ENCODE results near the gene NOVA2. TPM values are rescaled to one million over a fixed set of nuclear protein-coding genes. Genes with fewer than 3 reads are reported as not detected.
A peak's percentile ranks its signal among the peaks of the same experiment; 100 is the strongest.

NOVA2 gene
- total and polyA plus RNA-seq, 9 of the 15 experiments (the other 6 are each of a cell fraction or from before 2014, with no cell fraction given): not detected

GRCh38 chr19:45934551-45935230 is 39.0 kb downstream of the NOVA2 start:
- FAIRE-seq: no peak
- H3K4me2 ChIP-seq (ENCODE audit: insufficient read depth, low read length): no peak overlapping the region
- H3K9me1 ChIP-seq (ENCODE audit: control insufficient read depth, insufficient read depth, low read length): no peaks in the 10 kb centered on the region
- no peak overlapping the region for H3K4me3 ChIP-seq
- H3K36me3 ChIP-seq (ENCODE audit: control insufficient read depth, insufficient read depth, low read length): no peaks in the 10 kb centered on the region
- CTCF ChIA-PET (ENCODE audit: low intra/inter-chr PET ratio): no interaction called here
- intact Hi-C loops (cut with micrococcal nuclease) (no loop called here), in situ Hi-C loops (cut with MboI) (no loop called here)
- TF ChIP-seq, protein P1, sequence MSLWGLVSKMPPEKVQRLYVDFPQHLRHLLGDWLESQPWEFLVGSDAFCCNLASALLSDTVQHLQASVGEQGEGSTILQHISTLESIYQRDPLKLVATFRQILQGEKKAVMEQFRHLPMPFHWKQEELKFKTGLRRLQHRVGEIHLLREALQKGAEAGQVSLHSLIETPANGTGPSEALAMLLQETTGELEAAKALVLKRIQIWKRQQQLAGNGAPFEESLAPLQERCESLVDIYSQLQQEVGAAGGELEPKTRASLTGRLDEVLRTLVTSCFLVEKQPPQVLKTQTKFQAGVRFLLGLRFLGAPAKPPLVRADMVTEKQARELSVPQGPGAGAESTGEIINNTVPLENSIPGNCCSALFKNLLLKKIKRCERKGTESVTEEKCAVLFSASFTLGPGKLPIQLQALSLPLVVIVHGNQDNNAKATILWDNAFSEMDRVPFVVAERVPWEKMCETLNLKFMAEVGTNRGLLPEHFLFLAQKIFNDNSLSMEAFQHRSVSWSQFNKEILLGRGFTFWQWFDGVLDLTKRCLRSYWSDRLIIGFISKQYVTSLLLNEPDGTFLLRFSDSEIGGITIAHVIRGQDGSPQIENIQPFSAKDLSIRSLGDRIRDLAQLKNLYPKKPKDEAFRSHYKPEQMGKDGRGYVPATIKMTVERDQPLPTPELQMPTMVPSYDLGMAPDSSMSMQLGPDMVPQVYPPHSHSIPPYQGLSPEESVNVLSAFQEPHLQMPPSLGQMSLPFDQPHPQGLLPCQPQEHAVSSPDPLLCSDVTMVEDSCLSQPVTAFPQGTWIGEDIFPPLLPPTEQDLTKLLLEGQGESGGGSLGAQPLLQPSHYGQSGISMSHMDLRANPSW (CRISPR knock-in tag; IDR thresholded peaks at IDR 0.05): no peak
- TF ChIP-seq VEZF1 (CRISPR knock-in tag; IDR thresholded peaks at IDR 0.05) (peak; percentile 41), SP1 (CRISPR knock-in tag; IDR thresholded peaks at IDR 0.05) (peak; percentile 62; the same call in 1 of the 2 replicates), ZFP91 (CRISPR knock-in tag; IDR thresholded peaks at IDR 0.05) (peak; percentile 90)
- H3K9me3 ChIP-seq (replicated peaks; ENCODE audit: control insufficient read depth, insufficient read depth, low read depth, low read length): no peaks in the 10 kb centered on the region
- ATAC-seq: peak; percentile 78
- peaks cover 16 to 49% of the 10 kb centered on the region in 2 experiments; a peak in 4 of 5 replicates for H3K27me3 ChIP-seq (ENCODE audit: control insufficient read depth in 2 of 2, insufficient read depth in 2 of 2, low read length in 2 of 2)
- no peak overlapping the region for H2AFZ ChIP-seq (ENCODE audit: low read depth, low read length)
- H3K4me1 ChIP-seq (replicated peaks in 1 of 2; ENCODE audit: control insufficient read depth in 2 of 2, insufficient read depth in 2 of 2, low read length in 2 of 2): peaks cover 0 to 11% of the 10 kb centered on the region in 2 experiments; a peak in 3 of 5 replicates
- H4K20me1 ChIP-seq (replicated peaks; ENCODE audit: control insufficient read depth, insufficient read depth, low read length): no peaks in the 10 kb centered on the region; the same call in 1 of the 2 replicates
- no peaks in the 10 kb centered on the region for H3K79me2 ChIP-seq (ENCODE audit: control insufficient read depth, insufficient read depth, low read length)
- no peak overlapping the region for H3K27ac ChIP-seq (ENCODE audit: extremely low read depth, low read depth, low read length)
- POLR2A ChIA-PET: no interaction called here
- 0% methylated on average over 16 of the region's 19 CpGs for WGBS (ENCODE audit: insufficient coverage, low coverage, missing lambda C conversion rate)
- no peak overlapping the region for H3K9ac ChIP-seq (ENCODE audit: insufficient read depth in 1 of 2, low read depth in 2 of 2, low read length in 2 of 2)
- no TSS peak for BruUV-seq (replicated peaks)
- peak; percentile 35 to 75 (median 60) for DNase-seq (ENCODE audit: extremely low read depth in 1 of 4, low spot score in 3 of 4)
